HepG2 (cell line): Measurements from ENCODE around the gene VEZF1. TPM values are rescaled to one million over a fixed set of nuclear protein-coding genes. Genes with fewer than 3 reads are reported as not detected.

Experiments used
- ATAC-seq: fragments of 200-7000 bp; cut with Tn5 transposase; 3 replicates; pipeline ENCODE4 v1.9.1; 2020; ENCODE audit warnings: mild to moderate bottlenecking, moderate library complexity
- BruUV-seq: library from RNA; stranded (reverse); fragments of 400-500 nt; replicated peaks from 2 replicates; lab custom pipeline; 2021; lab: Mats Ljungman, UMichigan
- CTCF ChIA-PET: fragments of 300-600 bp; formaldehyde crosslinking; extraction: SDS; loops from one replicate; lab custom pipeline; 2021; ENCODE audit warnings: low total read pairs, inconsistent platforms, low intra/inter-chr PET ratio; lab: Yijun Ruan, JAX
- POLR2A ChIA-PET: fragments of 350-600 bp; sonication (Branson Sonifier 250); formaldehyde crosslinking; loops from one replicate; lab custom pipeline; 2020; ENCODE audit warnings: antibody characterized with exemption, inconsistent platforms; lab: Yijun Ruan, JAX
- DNase-seq: peaks from one replicate; pipeline ENCODE4 v3.0.0-alpha.2; 2015; ENCODE audit warnings: low spot score
- FAIRE-seq: peaks from 3 replicates; lab custom pipeline; 2011; peaks lifted over from hg19 to GRCh38; lab: Jason Lieb, UNC
- H2AFZ ChIP-seq: one replicate; pipeline ENCODE4 v1.6.1; 2011; ENCODE audit warnings: low read length, inconsistent platforms
- H3K27ac ChIP-seq: fragments of 300-600 bp; 3 replicates; pipeline ENCODE4 v1.8.0; 2011; ENCODE audit warnings: mixed run types, mild to moderate bottlenecking, mixed read lengths, low read length, inconsistent platforms; ENCODE audit not compliant: insufficient read depth; ENCODE audit errors: extremely low read length
- H3K27me3 ChIP-seq, 2 experiments: fragments of 200-600 bp in 1 of 2; 2 replicates in 1 of 2; 3 replicates in 1 of 2; pipeline versions ENCODE4 v1.6.0 to v1.8.0; 2011; ENCODE audit warnings: low read length in 2 of 2, mild to moderate bottlenecking in 2 of 2, moderate library complexity in 2 of 2, inconsistent platforms in 1 of 2; ENCODE audit not compliant: insufficient read depth in 2 of 2, control insufficient read depth in 1 of 2
- H3K36me3 ChIP-seq, 2 experiments: fragments of 200-600 bp in 1 of 2; replicated peaks in 1 of 2; 2 replicates in 1 of 2; 3 replicates in 1 of 2; pipeline versions ENCODE4 v1.5.1 to v1.8.0; 2011; ENCODE audit warnings: low read length in 2 of 2, inconsistent platforms in 1 of 2; ENCODE audit not compliant: insufficient read depth in 2 of 2, control insufficient read depth in 1 of 2
- H3K4me1 ChIP-seq: 2 replicates; pipeline ENCODE4 v1.5.1; 2012; ENCODE audit warnings: low read length, inconsistent platforms; ENCODE audit not compliant: insufficient read depth
- H3K4me2 ChIP-seq: 2 replicates; pipeline ENCODE4 v1.6.0; 2011; ENCODE audit warnings: low read depth, low read length, inconsistent platforms
- H3K4me3 ChIP-seq, 3 experiments: fragments of 200-600 bp in 1 of 3; sonication (generic), shearing (Covaris generic) in 1 of 3; replicated peaks in 1 of 3; 2 replicates each; pipeline ENCODE4 v1.5.1; 2011 to 2016; ENCODE audit warnings: low read length in 3 of 3, inconsistent platforms in 2 of 3, low read depth in 2 of 3, mild to moderate bottlenecking in 2 of 3, control low read depth in 1 of 3, mixed read lengths in 1 of 3; ENCODE audit not compliant: insufficient read depth in 1 of 3
- H3K79me2 ChIP-seq: one replicate; pipeline ENCODE4 v1.6.1; 2011; ENCODE audit warnings: low read length, inconsistent platforms; ENCODE audit not compliant: insufficient read depth
- H3K9ac ChIP-seq: 2 replicates; pipeline ENCODE4 v1.6.0; 2011; ENCODE audit warnings: mild to moderate bottlenecking, low read depth, low read length, inconsistent platforms; ENCODE audit not compliant: insufficient read depth
- H3K9me3 ChIP-seq: 2 replicates; pipeline ENCODE4 v1.5.1; 2012; ENCODE audit warnings: mild to moderate bottlenecking, low read length
- H4K20me1 ChIP-seq: 2 replicates; pipeline ENCODE4 v1.6.0; 2011; ENCODE audit warnings: inconsistent platforms, mild to moderate bottlenecking, low read length, moderate library complexity; ENCODE audit not compliant: insufficient read depth
- KDM4B ChIP-seq: sonication (generic); formaldehyde crosslinking; IDR thresholded peaks from 2 replicates; pipeline ENCODE4 v1.4.0; 2020; ENCODE audit warnings: missing genetic modification reagents
- NFATC3 ChIP-seq: sonication (generic); formaldehyde crosslinking; IDR thresholded peaks from 2 replicates; pipeline ENCODE4 v1.5.1; 2020; ENCODE audit warnings: mild to moderate bottlenecking, missing genetic modification reagents
- ZFP36L2 ChIP-seq: sonication (generic); formaldehyde crosslinking; IDR thresholded peaks from 2 replicates; pipeline ENCODE4 v1.4.0; 2020; ENCODE audit warnings: missing genetic modification reagents
- ZNF180 ChIP-seq: sonication (generic); formaldehyde crosslinking; IDR thresholded peaks from 2 replicates; pipeline ENCODE4 v1.4.0; 2020; ENCODE audit warnings: low read depth, missing genetic modification reagents, borderline replicate concordance
- ZNF446 ChIP-seq: sonication (generic); formaldehyde crosslinking; IDR thresholded peaks from 2 replicates; pipeline ENCODE4 v1.5.0; 2020; ENCODE audit warnings: mild to moderate bottlenecking, missing genetic modification reagents
- ZNF557 ChIP-seq: sonication (generic); formaldehyde crosslinking; IDR thresholded peaks from 2 replicates; pipeline ENCODE4 v1.4.0; 2020; ENCODE audit warnings: missing genetic modification reagents
- ZNF607 ChIP-seq: sonication (generic); formaldehyde crosslinking; IDR thresholded peaks from 2 replicates; pipeline ENCODE4 v1.5.1; 2020; ENCODE audit warnings: missing genetic modification reagents, mild to moderate bottlenecking, borderline replicate concordance
- WGBS: methylation state at CpG from one replicate; pipeline ENCODE4 v1.1.6; 2017; ENCODE audit warnings: low lambda C conversion rate; 5-methylcytosine and 5-hydroxymethylcytosine counted together
- in situ Hi-C: cut with HindIII; loops from 2 replicates; pipeline ENCODE4 v1.10.0; 2017; ENCODE audit warnings: low pct_unique_long_range_greater_than_20kb; ENCODE audit not compliant: extremely low pct_ligation_motif_present
- intact Hi-C: fragments of 100-400 bp; cut with micrococcal nuclease; formaldehyde crosslinking; loops from one replicate; pipeline ENCODE4 v1.10.0; 2022; ENCODE audit not compliant: unreplicated experiment
- polyA plus RNA-seq, 8 experiments: library from polyadenylated mRNA; depleted of rRNA in 3 of 8; stranded (reverse) in 7 of 8; unstranded in 1 of 8; fragments of >200 nt; fragmentation: Illumina TruSeq in 4 of 8; extraction: Trizol in 4 of 8; gene quantifications; 2 replicates each; pipeline versions ENCODE4 v1.2.1 to v1.2.3, GENCODE V29; 2011 to 2016; ENCODE audit warnings: low read depth in 4 of 8, missing spikeins in 1 of 8, mixed read lengths in 1 of 8; ENCODE audit not compliant: insufficient read depth in 1 of 8
- total RNA-seq, 5 experiments: library from RNA; depleted of rRNA; stranded (reverse); fragments of >200 nt; fragmentation: Illumina TruSeq; extraction: Trizol; gene quantifications; 2 replicates each; pipeline ENCODE4 v1.2.3, GENCODE V29; 2016; ENCODE audit warnings: low read depth in 1 of 5

Gene VEZF1
- total and polyA plus RNA-seq, 2 of the 13 experiments (the other 11 are each of a cell fraction or from before 2014, with no cell fraction given), result 45.9 to 49.7 TPM

DNA sequence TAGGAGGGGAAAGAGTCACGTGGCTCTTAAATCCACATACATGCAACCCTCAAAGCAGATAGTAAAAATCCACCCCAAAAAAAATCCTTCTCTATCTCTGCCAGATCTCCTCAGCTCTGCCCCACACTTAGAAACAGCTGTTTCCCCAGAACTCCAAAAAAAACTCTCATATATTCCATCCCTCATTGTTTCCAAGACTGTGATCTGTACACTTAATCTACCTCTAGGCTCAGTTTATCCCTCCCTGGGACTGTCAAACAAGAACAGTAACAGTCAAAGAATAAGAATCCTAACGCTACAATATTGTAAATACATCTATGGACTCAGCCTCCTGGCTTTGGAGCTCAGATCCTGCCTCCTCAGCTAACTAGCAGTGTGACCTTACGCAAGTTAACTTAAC lies 44.4 kb downstream of the VEZF1 start:
- Histone ChIP-seq H3K79me2 (no peaks in the 10 kb centered on the region), H2AFZ (no peak overlapping the region), H4K20me1 (no peaks in the 10 kb centered on the region), H3K4me2 (no peak overlapping the region), H3K4me1 (peaks cover 71% of the 10 kb centered on the region), H3K4me3 (no peak overlapping the region), H3K36me3 (no peaks in the 10 kb centered on the region), H3K9me3 (no peaks in the 10 kb centered on the region), H3K27me3 (no peaks in the 10 kb centered on the region), H3K27ac (no peak overlapping the region), H3K9ac (no peak overlapping the region)
- in situ Hi-C loops (no loop called here), intact Hi-C loops (no loop called here)
- 91% methylated on average over 3 of the region's 3 CpGs for WGBS
- no peak for TF ChIP-seq NFATC3
- TF ChIP-seq ZNF180 (CRISPR knock-in tag), result no peak
- no peak for TF ChIP-seq ZNF446
- no peak for TF ChIP-seq KDM4B
- DNase-seq (no peak), FAIRE-seq (no peak), ATAC-seq (no peak)
- BruUV-seq, result no TSS peak
- POLR2A ChIA-PET, result no interaction called here
- CTCF ChIA-PET, result no interaction called here

DNA sequence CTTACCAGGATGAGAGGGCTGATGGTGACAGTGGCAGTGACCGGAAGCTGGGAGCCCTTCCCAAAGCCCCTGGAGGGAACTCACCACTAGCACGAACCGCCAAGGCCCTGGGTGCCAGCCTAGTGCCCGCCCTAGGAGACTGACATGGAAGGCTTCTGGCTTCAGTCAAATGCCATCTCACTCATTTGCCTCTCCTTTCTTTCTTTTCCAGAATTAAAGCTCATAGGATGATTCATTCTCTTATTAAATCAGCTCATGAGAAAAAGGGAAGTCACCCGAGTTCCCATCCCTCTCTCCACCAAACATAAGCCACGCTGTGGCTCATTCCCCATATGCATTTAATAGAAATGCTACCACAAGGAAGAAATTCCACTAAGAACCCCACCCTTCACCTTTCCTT lies 44.9 kb downstream of the VEZF1 start:
- H3K9ac ChIP-seq, result no peak overlapping the region
- ATAC-seq, result no peak
- in situ Hi-C loops, result no loop called here
- TF ChIP-seq ZNF607 (CRISPR knock-in tag) (no peak), ZNF557 (CRISPR knock-in tag) (no peak), ZFP36L2 (no peak)
- no peaks in the 10 kb centered on the region for H3K79me2 ChIP-seq
- FAIRE-seq, result no peak
- no peak overlapping the region for H3K27ac ChIP-seq
- no peaks in the 10 kb centered on the region for H3K27me3 ChIP-seq
- peaks cover 71% of the 10 kb centered on the region for H3K4me1 ChIP-seq
- CTCF ChIA-PET, result no interaction called here
- H3K36me3 ChIP-seq, result no peaks in the 10 kb centered on the region
- BruUV-seq, result no TSS peak
- 96% methylated on average over 6 of the region's 6 CpGs for WGBS
- POLR2A ChIA-PET, result no interaction called here
- no peak overlapping the region for H3K4me3 ChIP-seq
- H2AFZ ChIP-seq, result no peak overlapping the region
- DNase-seq, result no peak
- intact Hi-C loops, result no loop called here
- no peaks in the 10 kb centered on the region for H4K20me1 ChIP-seq
- H3K9me3 ChIP-seq, result no peaks in the 10 kb centered on the region
- no peak overlapping the region for H3K4me2 ChIP-seq
